ENCODE data around the gene ETV6.

DNA sequence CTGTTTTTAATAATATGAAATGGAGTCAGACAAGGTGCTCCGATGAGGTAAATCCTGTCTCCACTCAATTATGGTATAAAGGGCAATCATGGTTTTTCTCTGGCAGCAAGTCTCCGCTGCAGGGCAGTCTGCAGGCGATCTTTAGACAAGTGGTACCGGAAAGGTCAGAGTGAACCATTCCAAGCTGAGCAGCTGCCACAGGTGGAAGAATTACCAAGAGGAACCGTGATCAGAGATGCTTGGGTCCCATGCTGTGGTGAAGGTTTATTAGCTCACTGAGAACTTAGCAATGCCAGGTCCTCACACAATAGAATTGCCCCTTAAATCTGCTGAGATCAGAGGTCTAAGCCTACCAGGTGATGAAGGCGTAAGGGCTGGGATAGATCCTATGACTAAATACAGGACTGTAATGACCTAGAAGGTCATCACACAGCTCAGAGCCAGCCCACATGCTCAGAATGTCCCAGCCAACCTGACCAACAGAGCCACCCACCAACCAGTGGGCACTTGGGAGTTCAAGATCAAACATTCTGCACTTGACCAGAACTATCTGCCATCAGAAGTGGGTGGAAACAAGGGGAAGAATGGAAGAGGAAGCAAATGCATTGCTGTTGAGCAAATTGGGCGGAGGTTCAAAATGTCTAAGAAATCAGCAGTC lies 246.1 kb downstream of the ETV6 start:
- TF ChIP-seq CTCF (IDR thresholded peaks at IDR 0.05) (no peak), POLR2A (IDR thresholded peaks at IDR 0.05) (no peak)

All from lower leg skin (tissue), 3 donors.